ENCODE results near the gene RIPPLY2. TPM values are rescaled to one million over a fixed set of nuclear protein-coding genes. Genes with fewer than 3 reads are reported as not detected.
"Not testable (repeated sequence)": the region's sequence is repeated elsewhere in the genome, so short reads cannot be mapped to it uniquely, and the experiment has no call there.

Gene RIPPLY2
- total RNA-seq, 1 experiment from 2014 or later: not detected

GRCh38 chr6:83891586-83891985, 38.4 kb downstream of the RIPPLY2 start:
- no peak for DNase-seq (ENCODE audit: low spot score)
- in situ Hi-C loops (cut with HindIII; ENCODE audit: low sequenced_read_pairs): no loop called here

GRCh38 chr6:83893024-83893423, 39.9 kb downstream of the RIPPLY2 start:
- no peak for DNase-seq (ENCODE audit: low spot score)
- in situ Hi-C loops (cut with HindIII; ENCODE audit: low sequenced_read_pairs): no loop called here

GRCh38 chr6:83897094-83897493, 43.9 kb downstream of the RIPPLY2 start:
- in situ Hi-C loops (cut with HindIII; ENCODE audit: low sequenced_read_pairs); DNase-seq (ENCODE audit: low spot score): not testable (repeated sequence)

- in situ Hi-C loops (cut with HindIII; ENCODE audit: low sequenced_read_pairs): no loop called here
- DNase-seq (ENCODE audit: low spot score): no peak
These were observed 48.5 kb downstream of the RIPPLY2 start for GRCh38 chr6:83901624-83902023.

- in situ Hi-C loops (cut with HindIII; ENCODE audit: low sequenced_read_pairs): no loop called here
- no peak for DNase-seq (ENCODE audit: low spot score)
These were observed 51.2 kb downstream of the RIPPLY2 start for GRCh38 chr6:83904395-83904794.

GRCh38 chr6:83905648-83906047, 52.5 kb downstream of the RIPPLY2 start:
- in situ Hi-C loops (cut with HindIII; ENCODE audit: low sequenced_read_pairs): no loop called here
- DNase-seq (ENCODE audit: low spot score): no peak

Other genes starting within 250 kb of the RIPPLY2 start
- gene SNAP91, start 144.3 kb upstream of the RIPPLY2 start, total RNA-seq (2014; rRNA removed; shearing (Covaris generic)): not detected in 2 replicates
- gene CYB5R4, start 6.3 kb downstream of the RIPPLY2 start, total RNA-seq (2014; rRNA removed; shearing (Covaris generic)): 6.6 and 7.5 TPM in 2 replicates
- gene MRAP2, start 180.4 kb downstream of the RIPPLY2 start, total RNA-seq (2014; rRNA removed; shearing (Covaris generic)): not detected in 2 replicates

Data from G401 (cell line).